Stimulated activated naive CD8-positive, alpha-beta T cell treated with anti-CD3 and anti-CD28 coated beads, Interleukin-15, Interleukin-2, amounts not matched to agents 100 ng/mL and 50 ng/mL, for 24 hours (primary cell): ENCODE measurements around the gene PRPF6.

Source experiments
- H3K27ac Mint-ChIP-seq: one replicate; pipeline ENCODE4 v1.8.0; 2021; ENCODE audit warnings: mild to moderate bottlenecking, mixed read lengths
- H3K27me3 Mint-ChIP-seq: one replicate; pipeline ENCODE4 v1.8.0; 2021; ENCODE audit warnings: mixed read lengths
- H3K36me3 Mint-ChIP-seq: one replicate; pipeline ENCODE4 v1.8.0; 2021; ENCODE audit warnings: low read depth, mixed read lengths
- H3K4me1 Mint-ChIP-seq: one replicate; pipeline ENCODE4 v1.8.0; 2021; ENCODE audit warnings: low read depth, mixed read lengths
- H3K4me3 Mint-ChIP-seq: one replicate; pipeline ENCODE4 v1.8.0; 2021; ENCODE audit warnings: mild to moderate bottlenecking, mixed read lengths
- H3K9me3 Mint-ChIP-seq: one replicate; pipeline ENCODE4 v1.8.0; 2021; ENCODE audit warnings: mixed read lengths

Gene PRPF6

GRCh38 chr20:64045346-64046011 lies 64.5 kb downstream of the PRPF6 start:
- no peaks in the 10 kb centered on the region for H3K9me3 Mint-ChIP-seq
- peaks cover 17% of the 10 kb centered on the region for H3K27me3 Mint-ChIP-seq
- H3K27ac Mint-ChIP-seq = no peak overlapping the region
- no peaks in the 10 kb centered on the region for H3K36me3 Mint-ChIP-seq
- no peak overlapping the region for H3K4me3 Mint-ChIP-seq
- H3K4me1 Mint-ChIP-seq = peaks cover 18% of the 10 kb centered on the region

GRCh38 chr20:64047046-64047389 lies 66.1 kb downstream of the PRPF6 start:
- Mint-ChIP-seq H3K4me3 (no peak overlapping the region), H3K4me1 (peaks cover 11% of the 10 kb centered on the region), H3K36me3 (no peaks in the 10 kb centered on the region), H3K27me3 (peaks cover 29% of the 10 kb centered on the region), H3K9me3 (no peaks in the 10 kb centered on the region), H3K27ac (no peak overlapping the region)

GRCh38 chr20:64047968-64048401 lies 67.1 kb downstream of the PRPF6 start:
- Mint-ChIP-seq H3K27ac (no peak overlapping the region), H3K4me1 (peaks cover 11% of the 10 kb centered on the region), H3K4me3 (no peak overlapping the region), H3K36me3 (no peaks in the 10 kb centered on the region), H3K27me3 (peaks cover 29% of the 10 kb centered on the region), H3K9me3 (no peaks in the 10 kb centered on the region)

GRCh38 chr20:64048402-64049044 lies 67.6 kb downstream of the PRPF6 start:
- no peaks in the 10 kb centered on the region for H3K9me3 Mint-ChIP-seq
- peaks cover 29% of the 10 kb centered on the region for H3K27me3 Mint-ChIP-seq
- no peak overlapping the region for H3K4me3 Mint-ChIP-seq
- peaks cover 11% of the 10 kb centered on the region for H3K4me1 Mint-ChIP-seq
- no peaks in the 10 kb centered on the region for H3K36me3 Mint-ChIP-seq
- H3K27ac Mint-ChIP-seq = no peak overlapping the region

- Mint-ChIP-seq H3K4me1 (peaks cover 11% of the 10 kb centered on the region), H3K27me3 (peaks cover 29% of the 10 kb centered on the region)
These were observed 68.3 kb downstream of the PRPF6 start, which contains the start of gene SOX18 for GRCh38 chr20:64049060-64049877. SOX18 (minus strand) TSS chr20:64049639; CDS start chr20:64049516, 123 bp downstream.

GRCh38 chr20:64049878-64050260 lies 68.9 kb downstream of the PRPF6 start:
- no peaks in the 10 kb centered on the region for H3K9me3 Mint-ChIP-seq

More at GRCh38 chr20:64049060-64049877, 68.3 kb downstream of the PRPF6 start, which contains the start of gene SOX18:
- Mint-ChIP-seq H3K9me3 (no peaks in the 10 kb centered on the region), H3K4me3 (no peak within 1 kb of the TSS), H3K27ac (no peak within 1 kb of the TSS), H3K36me3 (no peaks in the 10 kb centered on the region)

GRCh38 chr20:64050261-64051032 lies 69.5 kb downstream of the PRPF6 start:
- Mint-ChIP-seq H3K4me1 (peaks cover 11% of the 10 kb centered on the region), H3K27me3 (peaks cover 29% of the 10 kb centered on the region), H3K4me3 (no peak overlapping the region), H3K36me3 (no peaks in the 10 kb centered on the region), H3K27ac (no peak overlapping the region), H3K9me3 (no peaks in the 10 kb centered on the region)

More at GRCh38 chr20:64049878-64050260, 68.9 kb downstream of the PRPF6 start:
- Mint-ChIP-seq H3K27me3 (peaks cover 29% of the 10 kb centered on the region), H3K4me1 (peaks cover 11% of the 10 kb centered on the region), H3K27ac (no peak overlapping the region), H3K36me3 (no peaks in the 10 kb centered on the region), H3K4me3 (no peak overlapping the region)

GRCh38 chr20:64051033-64051452 lies 70.1 kb downstream of the PRPF6 start:
- Mint-ChIP-seq H3K36me3 (no peaks in the 10 kb centered on the region), H3K9me3 (no peaks in the 10 kb centered on the region), H3K27ac (no peak overlapping the region), H3K4me3 (no peak overlapping the region), H3K4me1 (peaks cover 7% of the 10 kb centered on the region), H3K27me3 (peaks cover 28% of the 10 kb centered on the region)

GRCh38 chr20:64051561-64052325 lies 70.8 kb downstream of the PRPF6 start:
- H3K9me3 Mint-ChIP-seq = no peaks in the 10 kb centered on the region
- H3K27me3 Mint-ChIP-seq = peaks cover 21% of the 10 kb centered on the region
- H3K4me1 Mint-ChIP-seq = peaks cover under 1% of the 10 kb centered on the region
- no peak overlapping the region for H3K27ac Mint-ChIP-seq
- H3K4me3 Mint-ChIP-seq = no peak overlapping the region
- no peaks in the 10 kb centered on the region for H3K36me3 Mint-ChIP-seq

- H3K4me1 Mint-ChIP-seq = peaks cover 3% of the 10 kb centered on the region
- H3K4me3 Mint-ChIP-seq = no peak overlapping the region
- no peaks in the 10 kb centered on the region for H3K36me3 Mint-ChIP-seq
- H3K27ac Mint-ChIP-seq = no peak overlapping the region
- H3K27me3 Mint-ChIP-seq = peaks cover 15% of the 10 kb centered on the region
- no peaks in the 10 kb centered on the region for H3K9me3 Mint-ChIP-seq
These were observed 71.4 kb downstream of the PRPF6 start for GRCh38 chr20:64052326-64052722.

- H3K4me1 Mint-ChIP-seq = peaks cover 12% of the 10 kb centered on the region
- no peak overlapping the region for H3K27ac Mint-ChIP-seq
- no peaks in the 10 kb centered on the region for H3K36me3 Mint-ChIP-seq
- H3K4me3 Mint-ChIP-seq = no peak overlapping the region
- H3K9me3 Mint-ChIP-seq = no peaks in the 10 kb centered on the region
- peaks cover 13% of the 10 kb centered on the region for H3K27me3 Mint-ChIP-seq
These were observed 72.3 kb downstream of the PRPF6 start for GRCh38 chr20:64052987-64053840.

GRCh38 chr20:64053841-64054661 lies 73.1 kb downstream of the PRPF6 start:
- no peak overlapping the region for H3K27ac Mint-ChIP-seq
- H3K4me3 Mint-ChIP-seq = no peak overlapping the region
- H3K27me3 Mint-ChIP-seq = peaks cover 13% of the 10 kb centered on the region
- peaks cover 17% of the 10 kb centered on the region for H3K4me1 Mint-ChIP-seq
- no peaks in the 10 kb centered on the region for H3K9me3 Mint-ChIP-seq
- H3K36me3 Mint-ChIP-seq = no peaks in the 10 kb centered on the region
